Activated CD8-positive, alpha-beta memory T cell treated with anti-CD3 and anti-CD28 coated beads, Interleukin-2, amount 50 U/mL, for 1 hour (primary cell): Measurements from ENCODE around the gene MYH6.
"Not testable (repeated sequence)": the region's sequence is repeated elsewhere in the genome, so short reads cannot be mapped to it uniquely, and the experiment has no call there.

ENCODE experiments used
- DNase-seq: peaks from one replicate; pipeline ENCODE4 v3.0.0-alpha.2; 2020; ENCODE audit errors: extremely low read depth

The MYH6 gene

GRCh38 chr14:23414906-23415820 is 7.1 kb upstream of the MYH6 start:
- no peak for DNase-seq

- no peak for DNase-seq
Observed at GRCh38 chr14:23414254-23414653, 6.2 kb upstream of the MYH6 start.

- no peak for DNase-seq
Observed at GRCh38 chr14:23413681-23414080, 5.6 kb upstream of the MYH6 start.

GRCh38 chr14:23411563-23412525 is 3.8 kb upstream of the MYH6 start:
- no peak for DNase-seq

- no peak for DNase-seq
Observed at GRCh38 chr14:23409966-23410635, 2.0 kb upstream of the MYH6 start.

- DNase-seq = no peak
Observed at GRCh38 chr14:23409475-23409874, 1.4 kb upstream of the MYH6 start.

- no peak for DNase-seq
Observed at GRCh38 chr14:23408307-23408630, 196 bp upstream of the MYH6 start.

GRCh38 chr14:23406725-23407355 is 1.2 kb downstream of the MYH6 start:
- no peak for DNase-seq

- DNase-seq = no peak
Observed at GRCh38 chr14:23406244-23406643, 1.8 kb downstream of the MYH6 start.

- DNase-seq = no peak
Observed at GRCh38 chr14:23405516-23406025, 2.5 kb downstream of the MYH6 start.

GRCh38 chr14:23405096-23405495 is 3.0 kb downstream of the MYH6 start:
- DNase-seq = no peak

GRCh38 chr14:23404331-23404900 is 3.7 kb downstream of the MYH6 start:
- DNase-seq = no peak

- DNase-seq = no peak
Observed at GRCh38 chr14:23403908-23404307, 4.2 kb downstream of the MYH6 start.

GRCh38 chr14:23403139-23403438 is 5.0 kb downstream of the MYH6 start:
- DNase-seq = no peak

- DNase-seq = no peak
Observed at GRCh38 chr14:23402296-23403138, 5.6 kb downstream of the MYH6 start.

- DNase-seq = no peak
Observed at GRCh38 chr14:23401291-23401690, 6.8 kb downstream of the MYH6 start.

- not testable (repeated sequence) for DNase-seq
Observed at GRCh38 chr14:23400496-23401149, 7.5 kb downstream of the MYH6 start.

GRCh38 chr14:23399591-23399990 is 8.5 kb downstream of the MYH6 start:
- no peak for DNase-seq

GRCh38 chr14:23399136-23399535 is 8.9 kb downstream of the MYH6 start:
- DNase-seq = no peak

- DNase-seq = no peak
Observed at GRCh38 chr14:23398348-23398747, 9.7 kb downstream of the MYH6 start.
